HG03558 (cell line): Measurements from ENCODE around the gene CALML4.
"Not testable (repeated sequence)": the region's sequence is repeated elsewhere in the genome, so short reads cannot be mapped to it uniquely, and the experiment has no call there.

ENCODE experiments used
- ATAC-seq: cut with Tn5 transposase; IDR thresholded peaks from one replicate; pipeline ENCODE4 v1.9.1; 2021; ENCODE audit warnings: moderate number of reproducible peaks; ENCODE audit not compliant: unreplicated experiment; ENCODE audit errors: extremely low read depth

The CALML4 gene, protein sequence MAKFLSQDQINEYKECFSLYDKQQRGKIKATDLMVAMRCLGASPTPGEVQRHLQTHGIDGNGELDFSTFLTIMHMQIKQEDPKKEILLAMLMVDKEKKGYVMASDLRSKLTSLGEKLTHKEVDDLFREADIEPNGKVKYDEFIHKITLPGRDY

DNA sequence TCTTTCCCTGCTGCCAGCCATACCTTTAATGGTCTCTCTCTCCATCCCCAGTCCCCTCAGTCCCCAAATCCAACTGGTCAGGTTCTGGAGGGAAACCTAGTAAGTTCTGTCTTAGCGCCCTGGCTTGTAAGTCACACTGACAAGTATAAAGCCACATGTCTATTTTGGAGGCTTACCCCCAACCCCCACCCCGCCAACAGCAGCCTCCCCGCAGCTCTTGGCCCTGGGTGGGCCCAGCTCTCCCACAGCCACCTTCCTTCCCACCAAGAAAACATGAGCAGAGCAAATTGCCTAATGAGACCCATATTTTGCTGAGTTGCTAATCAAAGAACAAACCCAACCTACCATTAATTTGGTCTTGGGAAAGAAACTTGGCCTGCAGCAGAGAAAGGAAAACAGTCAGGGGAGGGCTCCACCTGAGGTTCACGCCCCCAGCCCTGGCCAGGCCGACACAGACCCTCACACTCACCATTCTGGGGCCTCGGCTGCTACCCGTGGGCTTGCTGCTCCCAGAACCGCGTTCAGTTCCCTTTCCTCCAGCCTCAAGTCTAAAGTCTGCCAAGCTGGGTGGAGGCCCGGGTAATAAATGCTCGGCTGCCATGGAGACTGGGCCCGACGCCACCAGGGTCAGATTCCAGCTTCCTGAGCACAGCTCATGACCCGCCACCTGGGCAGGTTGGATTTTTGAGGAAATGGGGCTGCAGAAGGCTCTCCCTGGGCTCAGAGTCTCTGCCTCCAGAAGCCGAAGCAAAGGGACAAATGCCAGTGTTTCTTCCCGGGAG lies at the start of gene CALML4:
Gene CALML4, minus strand, starts transcription at position 557 of the 782 bp plus-strand sequence. Its CDS starts 85 bp downstream, at position 472.
- ATAC-seq: no peak

GRCh38 chr15:68252925-68253534 lies 47.9 kb upstream of the CALML4 start:
- no peak for ATAC-seq

- no peak for ATAC-seq
Measured at GRCh38 chr15:68249058-68249713, 44.1 kb upstream of the CALML4 start.

GRCh38 chr15:68244235-68244634 lies 39.1 kb upstream of the CALML4 start:
- ATAC-seq: no peak

- ATAC-seq: no peak
Measured at GRCh38 chr15:68241088-68241935, 36.2 kb upstream of the CALML4 start.

- no peak for ATAC-seq
Measured at GRCh38 chr15:68239025-68239424, 33.9 kb upstream of the CALML4 start.

DNA sequence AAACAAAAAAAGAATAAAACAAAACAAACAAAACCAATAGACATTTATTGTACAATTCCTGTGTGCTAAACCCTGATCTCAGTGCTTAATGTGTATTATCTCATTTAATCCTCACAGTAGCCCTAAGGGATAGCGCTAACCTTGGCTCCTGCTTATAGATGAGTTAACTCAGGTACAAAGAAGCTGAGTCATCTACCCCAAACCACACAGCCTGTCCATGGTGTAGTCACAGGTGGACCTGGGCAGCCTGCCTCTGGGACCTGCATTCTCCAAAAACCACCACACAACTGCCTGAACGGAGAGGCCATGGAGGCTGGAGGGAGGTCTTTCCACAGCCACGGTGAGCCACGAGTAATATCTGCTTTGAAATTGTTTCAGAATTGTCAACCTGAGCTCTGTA lies 29.9 kb upstream of the CALML4 start:
- no peak for ATAC-seq

- not testable (repeated sequence) for ATAC-seq
Measured at GRCh38 chr15:68234520-68234919, 29.4 kb upstream of the CALML4 start.

- ATAC-seq: no peak
Measured at GRCh38 chr15:68234060-68234459, 28.9 kb upstream of the CALML4 start.

DNA sequence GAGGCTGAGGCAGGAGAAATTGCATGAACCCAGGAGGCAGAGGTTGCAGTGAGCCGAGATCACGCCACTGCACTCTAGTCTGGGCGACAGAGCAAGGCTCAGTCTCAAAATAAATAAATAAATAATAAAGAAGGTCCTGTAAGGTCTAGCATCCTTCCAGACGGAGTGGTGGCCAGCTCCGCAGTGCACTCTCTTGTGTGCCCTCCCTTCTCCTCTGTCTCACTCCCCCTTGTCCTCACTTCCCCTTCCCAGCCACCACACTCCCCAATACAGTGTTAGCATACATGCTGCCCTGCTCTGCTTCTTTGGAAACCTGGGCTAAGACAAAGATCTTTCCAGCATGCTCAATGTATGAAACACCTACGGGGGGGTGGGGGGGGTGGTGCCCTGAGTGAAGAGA lies 27.8 kb upstream of the CALML4 start:
- no peak for ATAC-seq

DNA sequence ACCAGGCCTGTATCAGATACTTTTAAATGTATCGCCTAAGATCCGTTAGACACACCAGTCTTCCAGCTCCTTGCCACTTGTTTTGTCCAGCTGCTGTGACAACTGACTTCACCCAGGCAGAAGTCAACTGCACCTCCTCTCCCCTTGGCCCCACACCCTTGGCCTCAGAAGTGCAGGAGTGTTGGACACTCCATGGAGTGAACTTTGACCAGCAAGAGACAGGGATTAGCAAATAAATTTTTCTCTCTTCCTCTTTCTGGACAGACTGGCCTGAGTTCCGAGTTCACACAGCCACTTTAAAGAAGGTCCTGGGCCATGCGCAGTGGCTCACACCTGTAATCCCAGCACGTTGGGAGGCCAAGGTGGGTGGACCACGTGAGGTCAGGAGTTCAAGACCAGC lies 27.3 kb upstream of the CALML4 start:
- ATAC-seq: no peak

GRCh38 chr15:68231102-68231818 lies 26.1 kb upstream of the CALML4 start:
- no peak for ATAC-seq

DNA sequence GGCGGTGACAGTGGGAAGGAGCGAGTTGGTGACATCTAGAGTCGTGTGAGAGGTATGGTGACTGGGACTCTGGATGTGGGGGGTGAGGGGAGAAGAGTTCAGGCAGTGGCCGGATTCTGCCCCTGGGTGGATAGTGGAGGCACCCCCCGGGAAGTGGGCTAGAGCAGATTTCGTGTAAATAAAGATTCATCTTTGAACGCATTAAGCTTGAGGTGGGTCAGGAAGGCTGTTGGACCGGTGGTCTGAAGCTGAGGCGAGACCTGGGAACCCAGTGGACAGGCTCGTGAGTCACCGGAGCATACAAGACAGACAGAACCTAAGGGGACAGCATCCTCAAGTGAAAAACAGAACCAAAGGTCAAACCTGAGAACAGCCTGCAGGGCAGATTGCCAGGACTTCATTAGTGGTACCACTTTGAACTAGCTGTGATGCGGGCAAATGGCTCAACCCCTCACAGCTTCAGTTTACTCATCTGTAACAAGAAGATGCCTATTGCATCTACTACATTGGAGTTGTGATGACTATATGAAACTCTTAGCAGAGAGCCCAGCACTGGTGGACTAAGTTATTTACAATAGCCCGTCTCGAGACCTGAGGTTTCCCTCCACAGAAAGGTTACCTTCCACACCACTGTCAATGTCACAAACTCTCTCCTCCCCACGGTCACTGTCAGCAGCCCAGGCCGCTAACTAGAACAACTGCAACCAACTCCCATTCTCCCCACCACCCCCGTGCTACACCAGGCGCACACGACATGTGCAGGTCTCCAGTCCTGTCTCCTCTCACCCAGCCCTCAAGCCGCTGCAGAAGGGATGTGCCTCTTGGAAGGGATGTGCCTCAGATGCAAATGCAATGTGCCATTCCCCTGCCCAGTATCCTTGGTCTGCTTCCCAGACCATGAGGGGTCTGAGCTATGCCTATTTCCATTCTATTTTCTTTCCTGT lies 25.3 kb upstream of the CALML4 start:
- no peak for ATAC-seq

- ATAC-seq: peak; percentile 41
Measured at GRCh38 chr15:68229386-68230156, 24.4 kb upstream of the CALML4 start, which contains the start of gene CLN6. Gene CLN6 (minus strand): TSS chr15:68229728. CDS start chr15:68229584, 144 bp downstream.

- no peak for ATAC-seq
Measured at GRCh38 chr15:68228971-68229385, 23.8 kb upstream of the CALML4 start.

DNA sequence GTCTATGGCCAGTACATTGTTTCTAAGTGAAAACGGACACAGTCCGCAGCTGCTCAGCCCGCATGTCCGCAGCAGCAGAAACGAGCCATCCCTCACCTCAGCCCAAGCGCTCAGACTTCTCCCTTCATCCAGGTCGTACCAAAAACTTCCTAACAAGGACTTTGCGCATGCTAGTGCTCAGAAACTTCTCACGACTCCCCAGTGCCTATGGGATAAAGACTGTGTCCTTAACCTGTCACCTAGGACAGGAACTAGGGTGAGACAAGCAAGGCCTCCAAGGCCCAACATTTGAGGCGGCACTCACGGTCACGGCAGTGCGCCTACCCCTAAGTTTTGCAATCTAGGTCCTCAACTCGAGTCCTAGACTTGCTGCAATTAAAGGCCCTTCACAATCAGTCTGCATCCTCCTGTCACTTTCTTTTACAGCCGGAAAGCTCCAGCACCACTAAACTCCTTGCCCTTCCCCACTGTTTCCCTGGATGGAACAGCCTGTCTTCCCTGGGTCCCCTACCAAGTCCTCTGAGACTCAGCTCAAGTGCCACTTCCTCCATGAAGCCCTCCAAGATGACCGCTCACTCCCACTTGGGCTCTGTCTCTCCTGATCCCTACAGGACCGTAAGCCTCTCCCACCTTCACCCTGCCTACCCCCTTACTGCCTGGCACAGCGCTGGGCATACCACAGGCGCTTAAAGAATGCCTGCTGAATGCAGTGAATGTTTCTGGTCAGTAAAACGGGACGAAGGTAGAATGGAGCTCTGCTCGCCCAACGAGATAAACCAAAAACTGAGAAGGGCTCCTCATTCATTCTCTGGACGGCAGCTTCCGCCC lies 23.2 kb upstream of the CALML4 start:
- no peak for ATAC-seq
